ENCODE results near the gene RALGPS2. TPM values are rescaled to one million over a fixed set of nuclear protein-coding genes. Genes with fewer than 3 reads are reported as not detected.
A peak's percentile ranks its signal among the peaks of the same experiment; 100 is the strongest.

Gene RALGPS2
- total RNA-seq, 1 donor from 2014 or later: 16.0 TPM

- ATAC-seq (no peak), DNase-seq (ENCODE audit: low spot score) (no peak)
- intact Hi-C loops (cut with DNase I): no loop called here
These were observed 170.9 kb downstream of the RALGPS2 start for GRCh38 chr1:178895928-178896327.

- ATAC-seq (no peak), DNase-seq (ENCODE audit: low spot score) (no peak)
- intact Hi-C loops (cut with DNase I): no loop called here
These were observed 173.4 kb downstream of the RALGPS2 start for GRCh38 chr1:178898401-178898800.

DNA sequence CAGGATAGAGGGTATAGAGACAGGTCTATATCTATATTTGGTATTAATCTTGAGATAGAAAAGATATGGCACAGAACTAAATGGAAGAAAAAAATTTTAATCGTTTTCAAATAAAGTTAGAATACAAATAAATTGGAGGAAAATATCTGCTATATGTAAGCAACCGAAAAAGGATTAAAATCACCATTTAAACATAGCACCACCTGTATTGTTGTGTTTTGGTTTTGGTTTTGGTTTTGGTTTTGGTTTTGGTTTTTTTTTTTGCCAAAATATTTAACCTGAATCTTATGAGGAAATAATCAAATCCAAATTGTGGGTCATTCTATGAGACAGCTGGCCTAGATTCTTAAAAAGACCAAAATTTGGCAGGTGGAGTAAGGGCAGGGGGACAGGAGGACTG is 174.4 kb downstream of the RALGPS2 start:
- intact Hi-C loops (cut with DNase I): no loop called here
- DNase-seq (ENCODE audit: low spot score) (no peak), ATAC-seq (no peak)

- intact Hi-C loops (cut with DNase I): no loop called here
- DNase-seq (ENCODE audit: low spot score) (no peak), ATAC-seq (no peak)
These were observed 176.6 kb downstream of the RALGPS2 start for GRCh38 chr1:178901482-178902125.

- intact Hi-C loops (cut with DNase I): no loop called here
- DNase-seq (ENCODE audit: low spot score): no peak
- ATAC-seq: no peak
These were observed 183.3 kb downstream of the RALGPS2 start for GRCh38 chr1:178908358-178908757.

DNA sequence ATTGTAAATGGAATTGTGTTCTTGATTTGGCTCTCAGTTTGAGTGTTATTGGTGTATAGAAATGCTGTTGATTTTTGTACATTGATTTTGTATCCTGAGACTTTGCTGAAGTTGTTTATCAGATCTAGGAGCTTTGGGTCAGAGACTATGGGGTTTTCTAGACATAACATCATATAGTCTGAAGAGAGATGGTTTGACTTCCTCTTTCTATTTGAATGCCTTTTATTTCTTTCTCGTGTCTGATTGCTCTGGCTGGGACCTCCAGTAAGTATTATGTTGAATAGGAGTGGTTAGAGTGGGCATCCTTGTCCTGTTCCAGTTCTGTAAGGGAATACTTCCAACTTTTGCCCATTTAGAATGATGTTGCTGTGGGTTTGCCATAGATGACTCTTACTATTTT is 185.0 kb downstream of the RALGPS2 start:
- intact Hi-C loops (cut with DNase I): no loop called here
- DNase-seq (ENCODE audit: low spot score) (no peak), ATAC-seq (no peak)

GRCh38 chr1:178912597-178912996 is 187.6 kb downstream of the RALGPS2 start:
- intact Hi-C loops (cut with DNase I): no loop called here
- DNase-seq (ENCODE audit: low spot score) (no peak), ATAC-seq (no peak)

- DNase-seq (ENCODE audit: low spot score): no peak
- no peak for ATAC-seq
- intact Hi-C loops (cut with DNase I): no loop called here
These were observed 191.6 kb downstream of the RALGPS2 start for GRCh38 chr1:178916448-178917174.

- no peak for DNase-seq (ENCODE audit: low spot score)
- intact Hi-C loops (cut with DNase I): no loop called here
- ATAC-seq: no peak
These were observed 193.3 kb downstream of the RALGPS2 start for GRCh38 chr1:178918308-178918707.

GRCh38 chr1:178918955-178919354 is 193.9 kb downstream of the RALGPS2 start:
- ATAC-seq: no peak
- no peak for DNase-seq (ENCODE audit: low spot score)
- intact Hi-C loops (cut with DNase I): no loop called here

DNA sequence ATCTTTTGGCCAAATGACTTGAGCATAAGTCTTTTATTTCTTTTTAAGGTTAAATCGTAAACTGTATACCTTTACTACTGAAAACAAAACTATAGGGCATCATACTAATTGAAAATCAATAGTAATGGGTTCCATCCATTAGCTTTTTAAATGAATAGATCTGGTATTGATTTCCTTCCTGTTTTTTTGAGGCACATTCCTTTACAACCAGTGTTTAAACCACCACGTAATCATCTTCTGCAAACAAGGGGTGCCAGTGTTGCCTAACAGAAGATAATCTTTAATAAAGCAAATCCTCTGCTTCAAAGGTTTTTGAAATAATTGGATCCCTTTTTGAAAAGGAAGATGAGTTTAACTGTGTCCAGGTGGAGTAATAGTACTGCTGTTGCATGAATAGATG is 194.5 kb downstream of the RALGPS2 start:
- ATAC-seq: no peak
- intact Hi-C loops (cut with DNase I): no loop called here
- DNase-seq (ENCODE audit: low spot score): no peak

GRCh38 chr1:178921499-178921898 is 196.5 kb downstream of the RALGPS2 start:
- ATAC-seq (no peak), DNase-seq (ENCODE audit: low spot score) (no peak)
- intact Hi-C loops (cut with DNase I): no loop called here

GRCh38 chr1:178923512-178923911 is 198.5 kb downstream of the RALGPS2 start:
- ATAC-seq: no peak
- intact Hi-C loops (cut with DNase I): no loop called here

GRCh38 chr1:178926046-178926445 is 201.0 kb downstream of the RALGPS2 start:
- intact Hi-C loops (cut with DNase I): no loop called here
- DNase-seq (ENCODE audit: low spot score) (no peak), ATAC-seq (no peak)

More at GRCh38 chr1:178923512-178923911, 198.5 kb downstream of the RALGPS2 start:
- no peak for DNase-seq (ENCODE audit: low spot score)

- DNase-seq (ENCODE audit: low spot score) (no peak), ATAC-seq (no peak)
- intact Hi-C loops (cut with DNase I): no loop called here
These were observed 202.0 kb downstream of the RALGPS2 start for GRCh38 chr1:178927003-178927402.

- intact Hi-C loops (cut with DNase I): no loop called here
- no peak for ATAC-seq
- DNase-seq (ENCODE audit: low spot score): no peak
These were observed 203.0 kb downstream of the RALGPS2 start for GRCh38 chr1:178928041-178928440.

- intact Hi-C loops (cut with DNase I): no loop called here
- no peak for ATAC-seq
- no peak for DNase-seq (ENCODE audit: low spot score)
These were observed 203.9 kb downstream of the RALGPS2 start for GRCh38 chr1:178928976-178929375.

GRCh38 chr1:178931858-178932551 is 207.0 kb downstream of the RALGPS2 start:
- peak; percentile 92 for ATAC-seq
- DNase-seq (ENCODE audit: low spot score): no peak
- intact Hi-C loops (cut with DNase I): no loop called here

GRCh38 chr1:178932552-178932906 is 207.5 kb downstream of the RALGPS2 start:
- intact Hi-C loops (cut with DNase I): no loop called here
- DNase-seq (ENCODE audit: low spot score) (no peak), ATAC-seq (no peak)

GRCh38 chr1:178933105-178933561 is 208.1 kb downstream of the RALGPS2 start:
- DNase-seq (ENCODE audit: low spot score) (no peak), ATAC-seq (no peak)
- intact Hi-C loops (cut with DNase I): no loop called here

Data from sciatic nerve (tissue), 2 donors.